ENCODE results near the gene MAN1A1. TPM values are rescaled to one million over a fixed set of nuclear protein-coding genes. Genes with fewer than 3 reads are reported as not detected.
A peak's percentile ranks its signal among the peaks of the same experiment; 100 is the strongest.

MAN1A1 gene
- total RNA-seq, 1 experiment from 2014 or later, result 0.06 TPM

DNA sequence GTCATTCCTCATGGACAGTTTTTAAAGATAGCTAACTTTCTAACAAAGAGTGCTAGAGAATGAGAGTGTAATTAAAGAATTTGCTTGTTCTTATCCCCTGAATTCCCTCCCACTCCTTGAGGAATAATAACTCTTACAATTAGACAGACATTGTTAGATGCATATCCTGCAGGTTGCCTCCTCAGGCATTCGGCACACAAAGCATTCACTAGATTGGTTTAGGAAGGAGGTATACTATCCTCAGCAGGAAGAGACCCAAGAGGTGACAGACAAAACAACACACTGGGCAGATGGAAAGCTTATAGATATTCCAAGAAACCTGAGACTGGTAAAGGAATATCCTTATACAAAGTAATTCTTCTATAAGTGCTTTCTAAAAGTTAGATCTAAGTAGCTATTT is 162.0 kb downstream of the MAN1A1 start:
- Histone ChIP-seq H3K27ac (ENCODE audit: low read depth, low read length, poor library complexity, severe bottlenecking) (no peak overlapping the region), H3K9me3 (ENCODE audit: low read depth, low read length, poor library complexity, severe bottlenecking) (no peaks in the 10 kb centered on the region), H3K4me3 (ENCODE audit: low read depth, low read length, poor library complexity, severe bottlenecking) (no peak overlapping the region), H3K4me1 (ENCODE audit: insufficient read depth, low read length, poor library complexity, severe bottlenecking) (no peaks in the 10 kb centered on the region), H3K36me3 (ENCODE audit: insufficient read depth, low read length, poor library complexity, severe bottlenecking) (no peaks in the 10 kb centered on the region), H3K27me3 (replicated peaks; ENCODE audit: insufficient read depth, low read depth, low read length, poor library complexity) (no peaks in the 10 kb centered on the region)
- DNase-seq (ENCODE audit: low spot score), result peak; percentile 55
- BruUV-seq (replicated peaks), result no TSS peak
- CTCF ChIA-PET, result no interaction called here
- intact Hi-C loops (cut with micrococcal nuclease; ENCODE audit: unreplicated experiment), result no loop called here
- POLR2A ChIA-PET (ENCODE audit: low non-redundant PET), result no interaction called here
- TF ChIP-seq, protein P1, sequence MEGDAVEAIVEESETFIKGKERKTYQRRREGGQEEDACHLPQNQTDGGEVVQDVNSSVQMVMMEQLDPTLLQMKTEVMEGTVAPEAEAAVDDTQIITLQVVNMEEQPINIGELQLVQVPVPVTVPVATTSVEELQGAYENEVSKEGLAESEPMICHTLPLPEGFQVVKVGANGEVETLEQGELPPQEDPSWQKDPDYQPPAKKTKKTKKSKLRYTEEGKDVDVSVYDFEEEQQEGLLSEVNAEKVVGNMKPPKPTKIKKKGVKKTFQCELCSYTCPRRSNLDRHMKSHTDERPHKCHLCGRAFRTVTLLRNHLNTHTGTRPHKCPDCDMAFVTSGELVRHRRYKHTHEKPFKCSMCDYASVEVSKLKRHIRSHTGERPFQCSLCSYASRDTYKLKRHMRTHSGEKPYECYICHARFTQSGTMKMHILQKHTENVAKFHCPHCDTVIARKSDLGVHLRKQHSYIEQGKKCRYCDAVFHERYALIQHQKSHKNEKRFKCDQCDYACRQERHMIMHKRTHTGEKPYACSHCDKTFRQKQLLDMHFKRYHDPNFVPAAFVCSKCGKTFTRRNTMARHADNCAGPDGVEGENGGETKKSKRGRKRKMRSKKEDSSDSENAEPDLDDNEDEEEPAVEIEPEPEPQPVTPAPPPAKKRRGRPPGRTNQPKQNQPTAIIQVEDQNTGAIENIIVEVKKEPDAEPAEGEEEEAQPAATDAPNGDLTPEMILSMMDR (conservative IDR thresholded peaks at IDR 0.05; ENCODE audit: low read depth, low read length), result no peak
- TF ChIP-seq EZH2 (IDR thresholded peaks at IDR 0.05; ENCODE audit: borderline replicate concordance, low read depth, low read length, poor library complexity, severe bottlenecking), result no peak

DNA sequence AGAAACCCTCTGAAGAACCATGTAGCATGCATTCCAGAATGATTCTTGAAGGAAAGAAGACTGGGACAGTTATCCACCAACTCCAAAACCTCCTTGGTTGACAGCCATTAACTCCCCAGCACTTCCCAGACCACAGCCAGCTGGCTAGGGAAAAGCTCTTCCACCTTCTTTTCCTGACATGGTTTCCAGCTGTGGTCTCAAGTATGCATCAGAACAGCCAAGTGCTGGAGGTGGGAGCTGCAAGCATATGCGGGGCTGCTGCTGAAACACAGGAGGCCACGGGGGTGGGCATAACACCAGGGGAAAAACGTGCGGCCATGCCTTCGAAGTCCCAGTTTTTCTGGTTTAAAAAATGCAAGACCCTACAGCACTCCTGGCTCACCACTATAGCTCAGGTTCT is 163.1 kb downstream of the MAN1A1 start:
- Histone ChIP-seq H3K4me1 (ENCODE audit: insufficient read depth, low read length, poor library complexity, severe bottlenecking) (no peaks in the 10 kb centered on the region), H3K27ac (ENCODE audit: low read depth, low read length, poor library complexity, severe bottlenecking) (no peak overlapping the region), H3K27me3 (replicated peaks; ENCODE audit: insufficient read depth, low read depth, low read length, poor library complexity) (no peaks in the 10 kb centered on the region), H3K36me3 (ENCODE audit: insufficient read depth, low read length, poor library complexity, severe bottlenecking) (no peaks in the 10 kb centered on the region), H3K9me3 (ENCODE audit: low read depth, low read length, poor library complexity, severe bottlenecking) (no peaks in the 10 kb centered on the region), H3K4me3 (ENCODE audit: low read depth, low read length, poor library complexity, severe bottlenecking) (no peak overlapping the region)
- ChIA-PET POLR2A (ENCODE audit: low non-redundant PET) (no interaction called here), CTCF (no interaction called here)
- no TSS peak for BruUV-seq (replicated peaks)
- intact Hi-C loops (cut with micrococcal nuclease; ENCODE audit: unreplicated experiment), result no loop called here
- no peak for DNase-seq (ENCODE audit: low spot score)
- TF ChIP-seq EZH2 (IDR thresholded peaks at IDR 0.05; ENCODE audit: borderline replicate concordance, low read depth, low read length, poor library complexity, severe bottlenecking), result no peak
- TF ChIP-seq, protein P1 (conservative IDR thresholded peaks at IDR 0.05; ENCODE audit: low read depth, low read length), result no peak

DNA sequence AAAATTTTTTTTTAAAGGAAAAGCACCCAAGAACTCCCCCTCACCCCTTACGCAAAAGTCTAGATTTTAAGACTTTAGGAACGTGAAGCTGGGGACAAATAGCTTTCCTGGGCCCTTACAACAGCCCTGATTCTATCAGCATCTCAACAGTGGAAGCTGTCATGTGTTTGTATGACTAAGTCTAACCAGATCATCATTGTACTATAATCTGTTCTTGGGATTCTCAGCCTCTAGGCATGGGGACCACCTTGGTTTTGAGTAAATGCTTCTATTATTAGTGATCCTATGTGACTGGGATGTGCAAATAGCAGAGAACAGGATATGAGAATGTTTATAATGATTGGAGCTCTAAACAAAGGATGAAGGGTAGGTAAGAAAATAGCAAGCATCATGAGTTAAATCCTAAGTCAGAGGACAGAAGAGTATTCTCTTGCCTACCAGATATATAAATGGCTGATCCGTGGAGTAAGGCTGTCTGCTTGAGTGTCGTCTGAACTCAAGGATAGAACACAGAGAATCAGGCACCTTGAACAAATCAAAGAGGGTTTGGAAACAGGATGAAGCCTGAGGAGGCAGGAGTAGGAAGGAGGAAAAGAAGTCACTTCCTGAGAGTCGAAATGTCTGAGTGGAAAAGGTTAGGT is 165.4 kb downstream of the MAN1A1 start:
- ChIA-PET POLR2A (ENCODE audit: low non-redundant PET) (no interaction called here), CTCF (no interaction called here)
- H3K27me3 ChIP-seq (replicated peaks; ENCODE audit: insufficient read depth, low read depth, low read length, poor library complexity), result no peaks in the 10 kb centered on the region
- no peaks in the 10 kb centered on the region for H3K4me1 ChIP-seq (ENCODE audit: insufficient read depth, low read length, poor library complexity, severe bottlenecking)
- no peaks in the 10 kb centered on the region for H3K9me3 ChIP-seq (ENCODE audit: low read depth, low read length, poor library complexity, severe bottlenecking)
- DNase-seq (ENCODE audit: low spot score), result no peak
- H3K4me3 ChIP-seq (ENCODE audit: low read depth, low read length, poor library complexity, severe bottlenecking), result no peak overlapping the region
- TF ChIP-seq, protein P1 (conservative IDR thresholded peaks at IDR 0.05; ENCODE audit: low read depth, low read length), result no peak
- TF ChIP-seq EZH2 (IDR thresholded peaks at IDR 0.05; ENCODE audit: borderline replicate concordance, low read depth, low read length, poor library complexity, severe bottlenecking), result no peak
- intact Hi-C loops (cut with micrococcal nuclease; ENCODE audit: unreplicated experiment), result no loop called here
- BruUV-seq (replicated peaks), result no TSS peak
- no peaks in the 10 kb centered on the region for H3K36me3 ChIP-seq (ENCODE audit: insufficient read depth, low read length, poor library complexity, severe bottlenecking)
- no peak overlapping the region for H3K27ac ChIP-seq (ENCODE audit: low read depth, low read length, poor library complexity, severe bottlenecking)

Measured in A673 (cell line).